Hepatocyte (in vitro differentiated cells): Measurements from ENCODE around the gene SERPING1. TPM values are rescaled to one million over a fixed set of nuclear protein-coding genes. Genes with fewer than 3 reads are reported as not detected.
A peak's percentile ranks its signal among the peaks of the same experiment; 100 is the strongest.

Experiments
- DNase-seq: peaks from one replicate; pipeline ENCODE4 v3.0.0-alpha.2; 2016; ENCODE audit warnings: low spot score
- H2AFZ ChIP-seq: fragments of 200-600 bp; sonication (generic); 2 replicates; pipeline ENCODE4 v1.6.0; 2016; ENCODE audit warnings: antibody characterized with exemption, mild to moderate bottlenecking
- H3K27ac ChIP-seq: fragments of 200-600 bp; sonication (generic); 2 replicates; pipeline ENCODE4 v1.5.1; 2016; ENCODE audit warnings: mild to moderate bottlenecking
- H3K27me3 ChIP-seq: fragments of 200-600 bp; sonication (generic); 2 replicates; pipeline ENCODE4 v1.6.1; 2016
- H3K36me3 ChIP-seq: fragments of 200-600 bp; sonication (generic); replicated peaks from 2 replicates; pipeline ENCODE4 v1.5.1; 2016; ENCODE audit warnings: low read depth; ENCODE audit not compliant: insufficient read depth
- H3K4me1 ChIP-seq: fragments of 200-600 bp; sonication (generic); 2 replicates; pipeline ENCODE4 v1.5.1; 2016; ENCODE audit warnings: mild to moderate bottlenecking, moderate library complexity; ENCODE audit not compliant: insufficient read depth
- H3K4me2 ChIP-seq: fragments of 200-600 bp; sonication (generic); 2 replicates; pipeline ENCODE4 v1.6.0; 2016
- H3K4me3 ChIP-seq: fragments of 200-600 bp; sonication (generic); 2 replicates; pipeline ENCODE4 v1.5.1; 2016; ENCODE audit warnings: mild to moderate bottlenecking
- H3K79me2 ChIP-seq: fragments of 200-600 bp; sonication (generic); 2 replicates; pipeline ENCODE4 v1.6.0; 2017; ENCODE audit warnings: mild to moderate bottlenecking
- H3K9me2 ChIP-seq: fragments of 200-600 bp; sonication (generic); replicated peaks from 2 replicates; pipeline ENCODE4 v1.6.0; 2017; ENCODE audit warnings: mild to moderate bottlenecking; ENCODE audit not compliant: insufficient read depth
- H3K9me3 ChIP-seq: fragments of 200-600 bp; sonication (generic); 2 replicates; pipeline ENCODE4 v1.5.1; 2016; ENCODE audit warnings: low read depth, mild to moderate bottlenecking
- H4K20me1 ChIP-seq: fragments of 200-600 bp; sonication (generic); 2 replicates; pipeline ENCODE4 v1.6.0; 2016; ENCODE audit warnings: mild to moderate bottlenecking; ENCODE audit not compliant: insufficient read depth, poor library complexity, severe bottlenecking
- CTCF ChIP-seq: fragments of 200-600 bp; sonication (generic); IDR thresholded peaks from 2 replicates; pipeline ENCODE4 v1.5.1; 2016; ENCODE audit warnings: antibody characterized with exemption, mild to moderate bottlenecking; ENCODE audit not compliant: poor library complexity
- EZH2 ChIP-seq: fragments of 200-600 bp; sonication (generic); IDR thresholded peaks from 2 replicates; pipeline ENCODE4 v1.6.1; 2016; ENCODE audit warnings: antibody characterized with exemption, mild to moderate bottlenecking, borderline replicate concordance
- EZH2phosphoT487 ChIP-seq: fragments of 200-600 bp; sonication (generic); IDR thresholded peaks from one replicate; pipeline ENCODE4 v1.6.1; 2018; ENCODE audit warnings: antibody characterized with exemption, mild to moderate bottlenecking, low read depth, moderate library complexity; ENCODE audit not compliant: unreplicated experiment, severe bottlenecking
- WGBS: methylation state at CpG from one replicate; pipeline ENCODE4 v1.1.6; 2016; ENCODE audit warnings: low lambda C conversion rate; ENCODE audit errors: missing lambda C conversion rate; 5-methylcytosine and 5-hydroxymethylcytosine counted together
- polyA plus RNA-seq: library from polyadenylated mRNA; unstranded; fragments of >200 nt; fragmentation: Nextera tagmentation; extraction: Ambion mirVana; gene quantifications from 2 replicates; pipeline ENCODE4 v1.2.1, GENCODE V29; 2016
- total RNA-seq: library from RNA; depleted of rRNA; stranded (reverse); fragments of >200 nt; gene quantifications from 2 replicates; pipeline ENCODE4 v1.2.3, GENCODE V29; 2014

Gene SERPING1
- total and polyA plus RNA-seq, 2 experiments from 2014 or later: 129 to 445 TPM

- no peaks in the 10 kb centered on the region for H3K27me3 ChIP-seq
- no peaks in the 10 kb centered on the region for H3K36me3 ChIP-seq
- peak overlapping the region; percentile 70 for H2AFZ ChIP-seq
- peaks cover 26% of the 10 kb centered on the region for H3K79me2 ChIP-seq
- H4K20me1 ChIP-seq: no peaks in the 10 kb centered on the region
- DNase-seq: no peak
- peak overlapping the region; percentile 86 for H3K27ac ChIP-seq
- H3K9me3 ChIP-seq: no peaks in the 10 kb centered on the region
- H3K4me2 ChIP-seq: peak overlapping the region; percentile 74
- WGBS: 35% methylated on average over 5 of the region's 5 CpGs
- peaks cover 6% of the 10 kb centered on the region for H3K4me1 ChIP-seq
- TF ChIP-seq EZH2: no peak
- no peak for TF ChIP-seq CTCF
- no peak for TF ChIP-seq EZH2phosphoT487
- H3K9me2 ChIP-seq: no peaks in the 10 kb centered on the region
- H3K4me3 ChIP-seq: peak overlapping the region; percentile 9
These were observed 59.4 kb downstream of the SERPING1 start for GRCh38 chr11:57656885-57657193.

GRCh38 chr11:57657194-57658022, 59.9 kb downstream of the SERPING1 start, which contains the start of gene CLP1:
CLP1 (plus strand) TSS chr11:57657762; CDS start chr11:57659477, 1,715 bp downstream.
- Histone ChIP-seq H3K27ac (peak within 1 kb of the TSS; percentile 86), H2AFZ (peak within 1 kb of the TSS; percentile 70), H3K4me2 (peak within 1 kb of the TSS; percentile 82), H3K4me3 (peak within 1 kb of the TSS; percentile 41), H3K36me3 (no peaks in the 10 kb centered on the region), H3K4me1 (peaks cover 6% of the 10 kb centered on the region), H3K79me2 (peaks cover 26% of the 10 kb centered on the region), H4K20me1 (no peaks in the 10 kb centered on the region), H3K9me3 (no peaks in the 10 kb centered on the region), H3K9me2 (no peaks in the 10 kb centered on the region), H3K27me3 (no peaks in the 10 kb centered on the region)
- DNase-seq: peak; percentile 99
- 2% methylated on average over 45 of the region's 45 CpGs for WGBS
- TF ChIP-seq EZH2 (no peak), CTCF (no peak), EZH2phosphoT487 (no peak)

- peaks cover 26% of the 10 kb centered on the region for H3K79me2 ChIP-seq
- H4K20me1 ChIP-seq: no peaks in the 10 kb centered on the region
- H3K9me3 ChIP-seq: no peaks in the 10 kb centered on the region
- no peaks in the 10 kb centered on the region for H3K36me3 ChIP-seq
- peak overlapping the region; percentile 17 for H3K27ac ChIP-seq
- peaks cover 6% of the 10 kb centered on the region for H3K4me1 ChIP-seq
- H3K4me2 ChIP-seq: peak overlapping the region; percentile 82
- no peaks in the 10 kb centered on the region for H3K9me2 ChIP-seq
- H2AFZ ChIP-seq: peak overlapping the region; percentile 42
- WGBS: under 1% methylated on average over 8 of the region's 8 CpGs
- H3K27me3 ChIP-seq: no peaks in the 10 kb centered on the region
- peak overlapping the region; percentile 41 for H3K4me3 ChIP-seq
- TF ChIP-seq CTCF: no peak
- TF ChIP-seq EZH2: no peak
- no peak for TF ChIP-seq EZH2phosphoT487
- no peak for DNase-seq
These were observed 60.5 kb downstream of the SERPING1 start for GRCh38 chr11:57658023-57658361.
